Measurements from ENCODE around the gene SMIM24. TPM values are rescaled to one million over a fixed set of nuclear protein-coding genes. Genes with fewer than 3 reads are reported as not detected.

The SMIM24 gene
- total RNA-seq, 1 experiment from 2014 or later: 1.9 TPM

- Mint-ChIP-seq H3K4me3 (peak overlapping the region in 1 of 2 experiments; percentile 41; a peak in 2 of 5 replicates), H3K36me3 (ENCODE audit: insufficient read depth in 1 of 3, low read depth in 3 of 3) (peaks cover 20 to 47% (median 39%) of the 10 kb centered on the region in 3 experiments; a peak in 6 of 7 replicates), H3K27me3 (ENCODE audit: low read depth) (no peaks in the 10 kb centered on the region), H3K4me1 (no peaks in the 10 kb centered on the region), H3K9me3 (no peaks in the 10 kb centered on the region; a peak in 1 of 5 replicates), H3K27ac (peak overlapping the region in 1 of 3 experiments; percentile 77; a peak in 2 of 7 replicates)
- Histone ChIP-seq H3K9ac (ENCODE audit: extremely low read depth, insufficient read length, low read length) (no peak overlapping the region), H2AFZ (ENCODE audit: low read length) (no peak overlapping the region), H3K79me2 (ENCODE audit: insufficient read depth, low read length) (peaks cover 2% of the 10 kb centered on the region), H3K23me2 (ENCODE audit: insufficient read length, low read depth, low read length, poor library complexity, severe bottlenecking) (no peaks in the 10 kb centered on the region), H4K91ac (ENCODE audit: insufficient read length, low read depth, low read length) (no peak overlapping the region), H4K8ac (replicated peaks; ENCODE audit: insufficient read length, low read depth, low read length) (no peak overlapping the region), H2AK5ac (ENCODE audit: insufficient read length, low read length) (no peak overlapping the region), H2BK12ac (ENCODE audit: insufficient read length, low read depth, low read length) (no peak overlapping the region), H3K4ac (ENCODE audit: low read depth, low read length) (no peak overlapping the region), H4K20me1 (ENCODE audit: control insufficient read depth, insufficient read depth, insufficient read length) (no peaks in the 10 kb centered on the region), H4K5ac (ENCODE audit: insufficient read length, low read depth, low read length) (no peak overlapping the region), H3K27me3 (ENCODE audit: insufficient read depth, low read length) (no peaks in the 10 kb centered on the region), H3K23ac (ENCODE audit: insufficient read length, low read depth, low read length) (no peak overlapping the region), H2BK15ac (ENCODE audit: low read depth, low read length) (no peak overlapping the region), H3K79me1 (ENCODE audit: insufficient read depth, low read depth, low read length, poor library complexity, severe bottlenecking) (no peaks in the 10 kb centered on the region), H3K56ac (ENCODE audit: insufficient read length, low read depth, low read length) (no peak overlapping the region), H3K18ac (ENCODE audit: insufficient read length, low read depth, low read length) (no peak overlapping the region), H2BK20ac (ENCODE audit: low read depth, low read length, poor library complexity, severe bottlenecking) (no peak overlapping the region), H2BK120ac (ENCODE audit: low read depth, low read length, poor library complexity, severe bottlenecking) (no peak overlapping the region), H3T11ph (ENCODE audit: low read length) (no peak overlapping the region), H3K14ac (ENCODE audit: insufficient read depth, low read length) (no peak overlapping the region), H2BK5ac (ENCODE audit: insufficient read length, low read length) (no peak overlapping the region), H3K9me3 (ENCODE audit: control insufficient read depth, low read depth, low read length) (no peaks in the 10 kb centered on the region), H3K27ac (ENCODE audit: insufficient read length, low read depth, low read length) (no peak overlapping the region), H3K4me1 (ENCODE audit: insufficient read depth, low read length) (no peaks in the 10 kb centered on the region), H3K4me2 (ENCODE audit: insufficient read depth, insufficient read length, low read length) (no peak overlapping the region)
- TF ChIP-seq CTCF (conservative IDR thresholded peaks at IDR 0.05): no peak
- no peak for DNase-seq
- no CpG with 5 or more reads among the region's 16 CpGs for WGBS (ENCODE audit: extremely low coverage, insufficient read length, low lambda C conversion rate)
Observed at GRCh38 chr19:3492919-3493318, 12.6 kb upstream of the SMIM24 start.

Measured in H9 (cell line).